HEK293T (cell line): ENCODE measurements around the gene ZNF32.
"Not testable (repeated sequence)": the region's sequence is repeated elsewhere in the genome, so short reads cannot be mapped to it uniquely, and the experiment has no call there.

Source experiments
- CTCF ChIA-PET: fragments of 350-600 bp; formaldehyde crosslinking; extraction: SDS; loops from one replicate; lab custom pipeline; 2021; ENCODE audit warnings: antibody characterized with exemption, inconsistent platforms; lab: Yijun Ruan, JAX
- POLR2A ChIA-PET: fragments of 350-600 bp; formaldehyde crosslinking; extraction: SDS; loops from one replicate; lab custom pipeline; 2020; ENCODE audit warnings: antibody characterized with exemption, inconsistent platforms; lab: Yijun Ruan, JAX
- DNase-seq: peaks from one replicate; pipeline ENCODE4 v3.0.0; 2012; ENCODE audit warnings: mixed read lengths; ENCODE audit errors: extremely low spot score
- ARNT ChIP-seq: fragments of 450-650 bp; IDR thresholded peaks from 2 replicates; pipeline ENCODE4 v1.6.1; 2017; ENCODE audit warnings: mild to moderate bottlenecking
- BHLHE40 ChIP-seq: fragments of 450-650 bp; IDR thresholded peaks from 2 replicates; pipeline ENCODE4 v1.6.1; 2016; ENCODE audit warnings: mild to moderate bottlenecking, moderate library complexity, borderline replicate concordance
- CTBP1 ChIP-seq: fragments of 450-650 bp; IDR thresholded peaks from 2 replicates; pipeline ENCODE4 v1.6.1; 2016; ENCODE audit warnings: borderline replicate concordance
- ELF4 ChIP-seq: fragments of 450-650 bp; IDR thresholded peaks from 2 replicates; pipeline ENCODE4 v1.6.1; 2017; ENCODE audit warnings: antibody characterized with exemption
- FOXA1 ChIP-seq: fragments of 450-650 bp; IDR thresholded peaks from 2 replicates; pipeline ENCODE4 v1.6.1; 2016; ENCODE audit warnings: mild to moderate bottlenecking
- FOXK2 ChIP-seq: fragments of 450-650 bp; IDR thresholded peaks from 2 replicates; pipeline ENCODE4 v1.6.1; 2016; ENCODE audit warnings: mild to moderate bottlenecking
- FOXM1 ChIP-seq: fragments of 450-650 bp; IDR thresholded peaks from 2 replicates; pipeline ENCODE4 v1.6.1; 2017; ENCODE audit warnings: mild to moderate bottlenecking, borderline replicate concordance
- HDGF ChIP-seq: fragments of 450-650 bp; IDR thresholded peaks from 2 replicates; pipeline ENCODE4 v1.6.1; 2017; ENCODE audit warnings: antibody characterized with exemption, borderline replicate concordance
- L3MBTL2 ChIP-seq: fragments of 450-650 bp; conservative IDR thresholded peaks from 2 replicates; pipeline ENCODE4 v1.6.1; 2016; ENCODE audit warnings: mild to moderate bottlenecking
- LEF1 ChIP-seq: fragments of 450-650 bp; IDR thresholded peaks from 2 replicates; pipeline ENCODE4 v1.6.1; 2017; ENCODE audit warnings: mild to moderate bottlenecking, borderline replicate concordance
- NFRKB ChIP-seq: fragments of 450-650 bp; IDR thresholded peaks from 2 replicates; pipeline ENCODE4 v1.6.1; 2016; ENCODE audit warnings: mild to moderate bottlenecking, moderate library complexity
- PKNOX1 ChIP-seq: fragments of 450-650 bp; IDR thresholded peaks from 2 replicates; pipeline ENCODE4 v1.6.1; 2016
- SP1 ChIP-seq: fragments of 450-650 bp; IDR thresholded peaks from 2 replicates; pipeline ENCODE4 v1.6.1; 2017
- SUZ12 ChIP-seq: fragments of 450-650 bp; IDR thresholded peaks from 2 replicates; pipeline ENCODE4 v1.6.1; 2016; ENCODE audit warnings: mild to moderate bottlenecking
- TARDBP ChIP-seq: fragments of 450-650 bp; IDR thresholded peaks from 2 replicates; pipeline ENCODE4 v1.6.1; 2016
- ZNF384 ChIP-seq: fragments of 450-650 bp; IDR thresholded peaks from 2 replicates; pipeline ENCODE4 v1.6.1; 2016

The ZNF32 gene

GRCh38 chr10:43644252-43644651 lies 4.4 kb downstream of the ZNF32 start:
- DNase-seq: no peak
- CTCF ChIA-PET: no interaction called here
- POLR2A ChIA-PET: no interaction called here

DNA sequence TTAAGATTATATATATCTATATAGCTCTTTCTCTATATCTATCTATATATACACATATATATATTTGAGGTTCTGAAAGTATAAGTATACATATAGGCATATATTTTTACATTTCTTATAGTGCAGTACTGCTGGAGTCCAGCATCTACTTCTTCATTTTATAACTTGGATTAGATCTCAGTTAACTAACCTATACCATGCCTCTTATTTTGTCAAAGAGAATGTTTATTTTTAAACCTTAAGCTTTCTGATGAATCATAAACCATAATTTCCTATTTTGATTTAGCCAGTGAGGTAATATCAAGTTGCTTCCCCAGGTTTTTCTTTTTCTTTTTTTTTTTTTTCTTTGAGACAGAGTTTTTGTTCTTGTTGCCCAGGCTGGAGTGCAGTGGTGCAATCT lies 8.1 kb downstream of the ZNF32 start:
- ChIA-PET POLR2A (interaction anchor here (0.6 kb wide), 1 partner anchor 34 kb away, joined by 3 read pairs; no protein-coding TSS in a partner anchor), CTCF (no interaction called here)
- TF ChIP-seq BHLHE40 (no peak), PKNOX1 (no peak), CTBP1 (no peak), L3MBTL2 (no peak), NFRKB (no peak), FOXA1 (no peak), FOXM1 (no peak), TARDBP (no peak), ZNF384 (no peak), HDGF (no peak), ARNT (no peak), SP1 (no peak), SUZ12 (no peak), LEF1 (no peak), ELF4 (no peak), FOXK2 (no peak)
- DNase-seq: no peak

More at GRCh38 chr10:43644252-43644651, 4.4 kb downstream of the ZNF32 start:
- no peak for TF ChIP-seq ELF4
- TF ChIP-seq BHLHE40: no peak
- TF ChIP-seq FOXM1: no peak
- TF ChIP-seq L3MBTL2: no peak
- no peak for TF ChIP-seq SP1
- no peak for TF ChIP-seq PKNOX1

GRCh38 chr10:43635816-43636215 lies 12.9 kb downstream of the ZNF32 start:
- CTCF ChIA-PET, POLR2A ChIA-PET, DNase-seq: not testable (repeated sequence)

- CTCF ChIA-PET: no interaction called here
- TF ChIP-seq FOXK2 (no peak), NFRKB (no peak), ZNF384 (no peak), HDGF (no peak), L3MBTL2 (no peak), ARNT (no peak), FOXM1 (no peak), SP1 (no peak), SUZ12 (no peak), PKNOX1 (no peak), CTBP1 (no peak), TARDBP (no peak), BHLHE40 (no peak), ELF4 (no peak), LEF1 (no peak), FOXA1 (no peak)
- DNase-seq: no peak
- POLR2A ChIA-PET: no interaction called here
Observed at GRCh38 chr10:43628956-43629355, 19.7 kb downstream of the ZNF32 start.

- no peak for TF ChIP-seq ELF4
- no peak for TF ChIP-seq SUZ12
- TF ChIP-seq TARDBP: no peak
- no peak for TF ChIP-seq FOXK2
- no peak for TF ChIP-seq NFRKB
- no peak for TF ChIP-seq ARNT
- TF ChIP-seq ZNF384: no peak
- ChIA-PET CTCF (no interaction called here), POLR2A (interaction anchor here (0.6 kb wide), 1 partner anchor 18 kb away, joined by 3 read pairs; no protein-coding TSS in a partner anchor)
- no peak for DNase-seq
Observed at GRCh38 chr10:43627942-43628341, 20.7 kb downstream of the ZNF32 start.

DNA sequence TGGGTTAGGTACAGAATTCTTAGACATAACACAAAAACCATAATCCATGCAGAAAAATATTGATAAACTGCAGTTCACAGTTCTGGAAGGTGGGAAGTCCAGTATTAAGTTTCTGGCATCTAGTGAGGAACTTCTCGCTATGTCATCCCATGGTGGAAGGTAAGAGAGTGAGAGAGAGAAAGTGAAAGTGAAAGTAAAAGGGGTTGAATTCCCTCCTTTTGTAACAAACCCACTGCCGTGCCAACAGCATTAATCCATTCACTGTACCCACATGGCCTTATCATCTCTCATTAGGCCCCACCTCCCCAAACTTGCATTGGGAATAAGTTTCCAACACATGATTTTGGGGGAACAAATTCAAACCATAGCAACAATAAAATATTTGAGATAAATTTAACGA lies 25.3 kb downstream of the ZNF32 start:
- ChIA-PET POLR2A (no interaction called here), CTCF (no interaction called here)
- TF ChIP-seq BHLHE40: no peak
- no peak for TF ChIP-seq FOXA1
- no peak for TF ChIP-seq PKNOX1
- TF ChIP-seq TARDBP: no peak
- TF ChIP-seq HDGF: no peak
- no peak for TF ChIP-seq CTBP1
- no peak for TF ChIP-seq ZNF384
- no peak for TF ChIP-seq SP1
- TF ChIP-seq ELF4: no peak
- TF ChIP-seq ARNT: no peak
- no peak for TF ChIP-seq SUZ12
- no peak for DNase-seq

DNA sequence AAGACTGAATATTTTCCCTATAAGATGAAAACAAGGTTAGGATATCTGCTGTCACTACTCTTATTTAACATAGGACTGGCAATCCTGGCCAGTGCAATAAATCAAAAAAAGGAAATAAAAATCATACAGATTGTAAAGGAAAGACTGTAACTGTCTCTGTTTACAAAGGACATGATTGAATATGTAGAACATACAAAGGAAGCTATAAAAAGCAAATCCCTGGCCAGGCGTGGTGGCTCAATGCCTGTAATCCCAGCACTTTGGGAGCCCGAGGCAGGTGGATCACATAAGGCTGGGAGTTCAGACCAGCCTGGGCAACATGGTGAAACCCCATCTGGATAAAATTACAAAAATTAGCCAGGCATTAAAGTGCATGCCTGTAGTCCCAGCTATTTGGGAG lies 26.6 kb downstream of the ZNF32 start:
- ChIA-PET POLR2A (no interaction called here), CTCF (no interaction called here)
- TF ChIP-seq NFRKB (no peak), PKNOX1 (no peak), FOXA1 (no peak), SUZ12 (no peak), FOXK2 (no peak), CTBP1 (no peak), SP1 (no peak), ZNF384 (no peak), TARDBP (no peak), L3MBTL2 (no peak), BHLHE40 (no peak), HDGF (no peak), ELF4 (no peak), FOXM1 (no peak), ARNT (no peak), LEF1 (no peak)

More for the DNA sequence above, 26.6 kb downstream of the ZNF32 start:
- DNase-seq: no peak
